ENCODE measurements around the gene CST9L.

The CST9L gene

GRCh38 chr20:23570178-23570760 is 2.0 kb upstream of the CST9L start:
- H3K27ac Mint-ChIP-seq = no peak overlapping the region
- no peaks in the 10 kb centered on the region for H3K36me3 Mint-ChIP-seq
- H3K9me3 Mint-ChIP-seq (ENCODE audit: low read depth) = peaks cover 5% of the 10 kb centered on the region
- H3K4me1 Mint-ChIP-seq (ENCODE audit: low read depth) = no peaks in the 10 kb centered on the region
- H3K4me3 Mint-ChIP-seq = no peak overlapping the region
- peaks cover 4% of the 10 kb centered on the region for H3K27me3 Mint-ChIP-seq

- Mint-ChIP-seq H3K4me1 (ENCODE audit: low read depth) (no peaks in the 10 kb centered on the region), H3K9me3 (ENCODE audit: low read depth) (peaks cover 4% of the 10 kb centered on the region), H3K4me3 (no peak overlapping the region), H3K27ac (no peak overlapping the region), H3K36me3 (no peaks in the 10 kb centered on the region), H3K27me3 (peaks cover 4% of the 10 kb centered on the region)
These were observed 1.3 kb upstream of the CST9L start for GRCh38 chr20:23569570-23569969.

GRCh38 chr20:23568971-23569330 is 667 bp upstream of the CST9L start:
- no peaks in the 10 kb centered on the region for H3K4me1 Mint-ChIP-seq (ENCODE audit: low read depth)
- H3K27ac Mint-ChIP-seq = no peak overlapping the region
- no peaks in the 10 kb centered on the region for H3K36me3 Mint-ChIP-seq
- H3K4me3 Mint-ChIP-seq = no peak overlapping the region
- H3K27me3 Mint-ChIP-seq = peaks cover 1% of the 10 kb centered on the region
- no peaks in the 10 kb centered on the region for H3K9me3 Mint-ChIP-seq (ENCODE audit: low read depth)

- H3K4me1 Mint-ChIP-seq (ENCODE audit: low read depth) = no peaks in the 10 kb centered on the region
- H3K9me3 Mint-ChIP-seq (ENCODE audit: low read depth) = peaks cover 8% of the 10 kb centered on the region
- H3K4me3 Mint-ChIP-seq = no peak overlapping the region
- no peak overlapping the region for H3K27ac Mint-ChIP-seq
- peaks cover 1% of the 10 kb centered on the region for H3K27me3 Mint-ChIP-seq
- H3K36me3 Mint-ChIP-seq = no peaks in the 10 kb centered on the region
These were observed 1.9 kb downstream of the CST9L start for GRCh38 chr20:23566199-23566932.

GRCh38 chr20:23565503-23566045 is 2.7 kb downstream of the CST9L start:
- no peak overlapping the region for H3K4me3 Mint-ChIP-seq
- no peaks in the 10 kb centered on the region for H3K4me1 Mint-ChIP-seq (ENCODE audit: low read depth)
- no peak overlapping the region for H3K27ac Mint-ChIP-seq
- H3K9me3 Mint-ChIP-seq (ENCODE audit: low read depth) = peaks cover 8% of the 10 kb centered on the region
- no peaks in the 10 kb centered on the region for H3K36me3 Mint-ChIP-seq
- peaks cover 1% of the 10 kb centered on the region for H3K27me3 Mint-ChIP-seq

- Mint-ChIP-seq H3K27ac (no peak overlapping the region), H3K4me1 (ENCODE audit: low read depth) (no peaks in the 10 kb centered on the region), H3K9me3 (ENCODE audit: low read depth) (peaks cover 8% of the 10 kb centered on the region), H3K4me3 (no peak overlapping the region), H3K36me3 (no peaks in the 10 kb centered on the region), H3K27me3 (peaks cover 3% of the 10 kb centered on the region)
These were observed 3.4 kb downstream of the CST9L start for GRCh38 chr20:23564927-23565326.

GRCh38 chr20:23562721-23563342 is 5.5 kb downstream of the CST9L start:
- Mint-ChIP-seq H3K9me3 (ENCODE audit: low read depth) (peaks cover 13% of the 10 kb centered on the region), H3K4me3 (no peak overlapping the region), H3K27me3 (peaks cover 3% of the 10 kb centered on the region), H3K27ac (no peak overlapping the region), H3K36me3 (no peaks in the 10 kb centered on the region), H3K4me1 (ENCODE audit: low read depth) (no peaks in the 10 kb centered on the region)

- Mint-ChIP-seq H3K27ac (no peak overlapping the region), H3K4me3 (no peak overlapping the region), H3K36me3 (no peaks in the 10 kb centered on the region), H3K9me3 (ENCODE audit: low read depth) (peaks cover 4% of the 10 kb centered on the region), H3K27me3 (no peaks in the 10 kb centered on the region), H3K4me1 (ENCODE audit: low read depth) (no peaks in the 10 kb centered on the region)
These were observed 13.9 kb downstream of the CST9L start for GRCh38 chr20:23554401-23554800.

GRCh38 chr20:23551786-23552185 is 16.5 kb downstream of the CST9L start:
- Mint-ChIP-seq H3K4me3 (no peak overlapping the region), H3K9me3 (ENCODE audit: low read depth) (no peaks in the 10 kb centered on the region), H3K4me1 (ENCODE audit: low read depth) (no peaks in the 10 kb centered on the region), H3K27me3 (no peaks in the 10 kb centered on the region), H3K36me3 (no peaks in the 10 kb centered on the region), H3K27ac (no peak overlapping the region)

GRCh38 chr20:23551383-23551782 is 16.9 kb downstream of the CST9L start:
- Mint-ChIP-seq H3K27ac (no peak overlapping the region), H3K4me3 (no peak overlapping the region), H3K4me1 (ENCODE audit: low read depth) (no peaks in the 10 kb centered on the region), H3K36me3 (no peaks in the 10 kb centered on the region), H3K9me3 (ENCODE audit: low read depth) (no peaks in the 10 kb centered on the region), H3K27me3 (no peaks in the 10 kb centered on the region)

- H3K4me1 Mint-ChIP-seq (ENCODE audit: low read depth) = no peaks in the 10 kb centered on the region
- H3K27me3 Mint-ChIP-seq = no peaks in the 10 kb centered on the region
- no peaks in the 10 kb centered on the region for H3K9me3 Mint-ChIP-seq (ENCODE audit: low read depth)
- no peak overlapping the region for H3K27ac Mint-ChIP-seq
- H3K4me3 Mint-ChIP-seq = no peak overlapping the region
- H3K36me3 Mint-ChIP-seq = no peaks in the 10 kb centered on the region
These were observed 18.1 kb downstream of the CST9L start for GRCh38 chr20:23550227-23550626.

- H3K27me3 Mint-ChIP-seq = no peaks in the 10 kb centered on the region
- H3K9me3 Mint-ChIP-seq (ENCODE audit: low read depth) = no peaks in the 10 kb centered on the region
- no peak overlapping the region for H3K4me3 Mint-ChIP-seq
- H3K36me3 Mint-ChIP-seq = no peaks in the 10 kb centered on the region
- no peak overlapping the region for H3K27ac Mint-ChIP-seq
- H3K4me1 Mint-ChIP-seq (ENCODE audit: low read depth) = no peaks in the 10 kb centered on the region
These were observed 19.9 kb downstream of the CST9L start for GRCh38 chr20:23548408-23548807.

GRCh38 chr20:23547613-23548012 is 20.7 kb downstream of the CST9L start:
- no peak overlapping the region for H3K4me3 Mint-ChIP-seq
- H3K4me1 Mint-ChIP-seq (ENCODE audit: low read depth) = no peaks in the 10 kb centered on the region
- H3K9me3 Mint-ChIP-seq (ENCODE audit: low read depth) = no peaks in the 10 kb centered on the region
- no peaks in the 10 kb centered on the region for H3K36me3 Mint-ChIP-seq
- H3K27ac Mint-ChIP-seq = no peak overlapping the region
- H3K27me3 Mint-ChIP-seq = peaks cover 2% of the 10 kb centered on the region

GRCh38 chr20:23546435-23547144 is 21.7 kb downstream of the CST9L start:
- no peaks in the 10 kb centered on the region for H3K4me1 Mint-ChIP-seq (ENCODE audit: low read depth)
- no peaks in the 10 kb centered on the region for H3K9me3 Mint-ChIP-seq (ENCODE audit: low read depth)
- H3K4me3 Mint-ChIP-seq = no peak overlapping the region
- peaks cover 7% of the 10 kb centered on the region for H3K27me3 Mint-ChIP-seq
- H3K36me3 Mint-ChIP-seq = no peaks in the 10 kb centered on the region
- no peak overlapping the region for H3K27ac Mint-ChIP-seq

GRCh38 chr20:23544133-23544532 is 24.2 kb downstream of the CST9L start:
- Mint-ChIP-seq H3K4me1 (ENCODE audit: low read depth) (no peaks in the 10 kb centered on the region), H3K27ac (no peak overlapping the region), H3K9me3 (ENCODE audit: low read depth) (no peaks in the 10 kb centered on the region), H3K27me3 (peaks cover 10% of the 10 kb centered on the region), H3K36me3 (no peaks in the 10 kb centered on the region), H3K4me3 (no peak overlapping the region)

All from activated naive CD8-positive, alpha-beta T cell (primary cell).